NT2/D1 (cell line): ENCODE data around the gene HCN2.
"Not testable (repeated sequence)": the region's sequence is repeated elsewhere in the genome, so short reads cannot be mapped to it uniquely, and the experiment has no call there.

ENCODE experiments used
- SUZ12 ChIP-seq: IDR thresholded peaks from 2 replicates; pipeline ENCODE4 v1.6.1; 2011; ENCODE audit not compliant: insufficient read length, insufficient read depth; ENCODE audit errors: extremely low read depth
- YY1 ChIP-seq: IDR thresholded peaks from 2 replicates; pipeline ENCODE4 v1.6.1; 2011; ENCODE audit not compliant: insufficient read length, insufficient read depth
- ZNF274 ChIP-seq: IDR thresholded peaks from 2 replicates; pipeline ENCODE4 v1.6.1; 2011; ENCODE audit warnings: mild to moderate bottlenecking, low read depth, low read length

GRCh38 chr19:626566-626965 lies 36.9 kb downstream of the HCN2 start:
- TF ChIP-seq ZNF274, YY1, SUZ12: not testable (repeated sequence)
